ENCODE measurements around the gene RAD54L. TPM values are rescaled to one million over a fixed set of nuclear protein-coding genes. Genes with fewer than 3 reads are reported as not detected.

Gene RAD54L
- total RNA-seq, 4 donors from 2014 or later, result 1.2 to 1.8 (median 1.3) TPM; not detected in 1

GRCh38 chr1:46246548-46247435, 771 bp upstream of the RAD54L start:
- no peak for TF ChIP-seq CTCF (IDR thresholded peaks at IDR 0.05; ENCODE audit: low read depth)

GRCh38 chr1:46248122-46248920, 758 bp downstream of the RAD54L start:
- TF ChIP-seq CTCF (IDR thresholded peaks at IDR 0.05; ENCODE audit: low read depth), result no peak

- no peak for TF ChIP-seq CTCF (IDR thresholded peaks at IDR 0.05; ENCODE audit: low read depth)
Measured at GRCh38 chr1:46254668-46255067, 7.1 kb downstream of the RAD54L start.

- no peak for TF ChIP-seq CTCF (IDR thresholded peaks at IDR 0.05; ENCODE audit: low read depth)
Measured at GRCh38 chr1:46256523-46256922, 9.0 kb downstream of the RAD54L start.

- no peak for TF ChIP-seq CTCF (IDR thresholded peaks at IDR 0.05; ENCODE audit: low read depth)
Measured at GRCh38 chr1:46262508-46262907, 14.9 kb downstream of the RAD54L start.

GRCh38 chr1:46263146-46263545, 15.6 kb downstream of the RAD54L start:
- no peak for TF ChIP-seq CTCF (IDR thresholded peaks at IDR 0.05; ENCODE audit: low read depth)

GRCh38 chr1:46268578-46268977, 21.0 kb downstream of the RAD54L start:
- no peak for TF ChIP-seq CTCF (IDR thresholded peaks at IDR 0.05; ENCODE audit: low read depth)

Measured in subcutaneous adipose tissue (tissue), 4 donors.